Neuronal stem cell (in vitro differentiated cells): ENCODE results near the gene PTPRQ.

Experiments used
- DNase-seq: peaks from one replicate; pipeline ENCODE4 v3.0.0-alpha.2; 2013; ENCODE audit warnings: low spot score
- H2AFZ ChIP-seq: one replicate; pipeline ENCODE4 v1.6.1; 2013; ENCODE audit warnings: mild to moderate bottlenecking, low read length, inconsistent platforms
- H2AK5ac ChIP-seq: 2 replicates; pipeline ENCODE4 v1.6.1; 2013; ENCODE audit warnings: low read depth, mild to moderate bottlenecking, inconsistent platforms, low read length, moderate library complexity, mixed read lengths
- H2BK120ac ChIP-seq: 2 replicates; pipeline ENCODE4 v1.6.1; 2013; ENCODE audit warnings: low read depth, mild to moderate bottlenecking, inconsistent platforms, low read length, moderate library complexity, mixed read lengths
- H2BK12ac ChIP-seq: one replicate; pipeline ENCODE4 v1.6.1; 2013; ENCODE audit warnings: low read length, inconsistent platforms
- H2BK15ac ChIP-seq: 2 replicates; pipeline ENCODE4 v1.6.1; 2013; ENCODE audit warnings: mild to moderate bottlenecking, low read length, inconsistent platforms, mixed read lengths
- H2BK5ac ChIP-seq: one replicate; pipeline ENCODE4 v1.6.1; 2013; ENCODE audit warnings: inconsistent platforms, mild to moderate bottlenecking, low read length, moderate library complexity
- H3K14ac ChIP-seq: one replicate; pipeline ENCODE4 v1.6.1; 2013; ENCODE audit warnings: low read length, inconsistent platforms
- H3K18ac ChIP-seq: 2 replicates; pipeline ENCODE4 v1.6.1; 2013; ENCODE audit warnings: low read length, inconsistent platforms
- H3K23ac ChIP-seq: 2 replicates; pipeline ENCODE4 v1.6.1; 2013; ENCODE audit warnings: low read depth, mild to moderate bottlenecking, mixed read lengths, low read length, inconsistent platforms; ENCODE audit not compliant: poor library complexity
- H3K27ac ChIP-seq: replicated peaks from 3 replicates; pipeline ENCODE4 v1.5.1; 2013; ENCODE audit warnings: low read length, inconsistent platforms
- H3K27me3 ChIP-seq, 3 experiments: 2 replicates each; pipeline ENCODE4 v1.6.1; 2013; ENCODE audit warnings: low read length in 3 of 3, mild to moderate bottlenecking in 2 of 3, inconsistent platforms in 1 of 3, low read depth in 1 of 3, mixed read lengths in 1 of 3, moderate library complexity in 1 of 3; ENCODE audit not compliant: control insufficient read depth in 3 of 3, insufficient read depth in 3 of 3
- H3K36me3 ChIP-seq, 2 donors: replicated peaks in 1 of 2; 2 replicates each; pipeline ENCODE4 v1.6.1; 2013; ENCODE audit warnings: low read length in 2 of 2; ENCODE audit not compliant: control insufficient read depth in 2 of 2, insufficient read depth in 2 of 2
- H3K4ac ChIP-seq: 2 replicates; pipeline ENCODE4 v1.6.1; 2013; ENCODE audit warnings: inconsistent platforms, mild to moderate bottlenecking, low read length, moderate library complexity
- H3K4me1 ChIP-seq, 2 donors: 1 replicate in 1 of 2; 2 replicates in 1 of 2; pipeline ENCODE4 v1.6.1; 2013; ENCODE audit warnings: low read length in 2 of 2, low read depth in 1 of 2; ENCODE audit not compliant: control insufficient read depth in 2 of 2, insufficient read depth in 1 of 2
- H3K4me2 ChIP-seq: one replicate; pipeline ENCODE4 v1.6.1; 2013; ENCODE audit warnings: mild to moderate bottlenecking, low read length, inconsistent platforms; ENCODE audit not compliant: insufficient read depth, poor library complexity, severe bottlenecking
- H3K4me3 ChIP-seq, 2 donors: 2 replicates each; pipeline ENCODE4 v1.5.1; 2013; ENCODE audit warnings: low read length in 2 of 2, mild to moderate bottlenecking in 2 of 2, inconsistent platforms in 1 of 2, moderate library complexity in 1 of 2
- H3K79me1 ChIP-seq: one replicate; pipeline ENCODE4 v1.6.1; 2013; ENCODE audit warnings: low read depth, mild to moderate bottlenecking, inconsistent platforms, low read length, moderate library complexity
- H3K9ac ChIP-seq: one replicate; pipeline ENCODE4 v1.6.1; 2013; ENCODE audit warnings: mild to moderate bottlenecking, low read depth, low read length, inconsistent platforms; ENCODE audit not compliant: poor library complexity
- H3K9me3 ChIP-seq, 2 donors: replicated peaks in 1 of 2; 2 replicates each; pipeline versions ENCODE3 to v1.6.1; 2013; ENCODE audit warnings: low read length in 2 of 2, mild to moderate bottlenecking in 2 of 2, inconsistent platforms in 1 of 2, low read depth in 1 of 2, mixed read lengths in 1 of 2, moderate library complexity in 1 of 2; ENCODE audit not compliant: control insufficient read depth in 2 of 2, insufficient read depth in 1 of 2
- H4K8ac ChIP-seq: one replicate; pipeline ENCODE4 v1.6.1; 2013; ENCODE audit warnings: low read depth, mild to moderate bottlenecking, inconsistent platforms, low read length, moderate library complexity
- H4K91ac ChIP-seq: one replicate; pipeline ENCODE4 v1.6.1; 2013; ENCODE audit warnings: low read length, low read depth, mild to moderate bottlenecking, inconsistent platforms; ENCODE audit not compliant: poor library complexity
- WGBS, 2 donors: extraction: QIAGEN DNeasy Blood & Tissue Kit; methylation state at CpG; one replicate each; pipeline ENCODE4 v1.1.7; 2013; ENCODE audit warnings: missing lambda C conversion rate in 2 of 2, mixed read lengths in 1 of 2; ENCODE audit not compliant: insufficient read length in 2 of 2, insufficient replicate concordance in 1 of 2; ENCODE audit errors: extremely low coverage in 2 of 2; 5-methylcytosine and 5-hydroxymethylcytosine counted together

The PTPRQ gene

GRCh38 chr12:80509781-80510556, 65.9 kb downstream of the PTPRQ start:
- Histone ChIP-seq H4K8ac (no peak overlapping the region), H3K4me1 (peaks cover 0 to 1% of the 10 kb centered on the region in 2 donors), H4K91ac (no peak overlapping the region), H2BK120ac (no peak overlapping the region), H2BK15ac (no peak overlapping the region), H2BK5ac (no peak overlapping the region), H3K27ac (no peak overlapping the region), H3K23ac (no peak overlapping the region), H2BK12ac (no peak overlapping the region), H3K9ac (no peak overlapping the region), H3K4me3 (no peak overlapping the region), H3K79me1 (no peaks in the 10 kb centered on the region), H3K27me3 (no peaks in the 10 kb centered on the region), H3K18ac (no peak overlapping the region), H3K4ac (no peak overlapping the region), H2AFZ (no peak overlapping the region), H3K4me2 (no peak overlapping the region), H3K36me3 (no peaks in the 10 kb centered on the region), H3K9me3 (no peaks in the 10 kb centered on the region), H3K14ac (no peak overlapping the region), H2AK5ac (no peak overlapping the region)
- no CpG with 5 or more reads among the region's 1 CpG for WGBS, 2 donors
- no peak for DNase-seq

- no peak overlapping the region for H3K4ac ChIP-seq
- H3K27ac ChIP-seq: no peak overlapping the region
- no peak overlapping the region for H3K14ac ChIP-seq
- H3K4me1 ChIP-seq: peaks cover 0 to 1% of the 10 kb centered on the region in 2 donors
- no peak overlapping the region for H3K9ac ChIP-seq
- no peak for DNase-seq
- H3K79me1 ChIP-seq: no peaks in the 10 kb centered on the region
- no peak overlapping the region for H4K91ac ChIP-seq
- no peak overlapping the region for H2AFZ ChIP-seq
- H3K4me3 ChIP-seq: no peak overlapping the region
- no peaks in the 10 kb centered on the region for H3K36me3 ChIP-seq
- no peak overlapping the region for H3K4me2 ChIP-seq
- H3K23ac ChIP-seq: no peak overlapping the region
- H2BK5ac ChIP-seq: no peak overlapping the region
- no peak overlapping the region for H3K18ac ChIP-seq
- WGBS, 2 donors: no CpG with 5 or more reads among the region's 11 CpGs
- H3K9me3 ChIP-seq: no peaks in the 10 kb centered on the region
- H2AK5ac ChIP-seq: no peak overlapping the region
- no peak overlapping the region for H2BK120ac ChIP-seq
- no peaks in the 10 kb centered on the region for H3K27me3 ChIP-seq
- no peak overlapping the region for H2BK12ac ChIP-seq
- H2BK15ac ChIP-seq: no peak overlapping the region
- no peak overlapping the region for H4K8ac ChIP-seq
Measured at GRCh38 chr12:80512781-80513180, 68.7 kb downstream of the PTPRQ start.

GRCh38 chr12:80513211-80513610, 69.2 kb downstream of the PTPRQ start:
- no CpG with 5 or more reads among the region's 18 CpGs for WGBS, 2 donors
- H3K4me3 ChIP-seq: no peak overlapping the region
- no peak overlapping the region for H3K4ac ChIP-seq
- peak overlapping the region; percentile 74 for H2AK5ac ChIP-seq
- no peak overlapping the region for H3K14ac ChIP-seq
- H3K4me1 ChIP-seq: peaks cover 0 to 1% of the 10 kb centered on the region in 2 donors
- peak overlapping the region; percentile 93 for H3K23ac ChIP-seq
- H2AFZ ChIP-seq: no peak overlapping the region
- peak overlapping the region; percentile 57 for H3K18ac ChIP-seq
- no peak overlapping the region for H3K4me2 ChIP-seq
- H3K9ac ChIP-seq: no peak overlapping the region
- H3K79me1 ChIP-seq: no peaks in the 10 kb centered on the region
- H2BK15ac ChIP-seq: no peak overlapping the region
- no peak for DNase-seq
- no peak overlapping the region for H2BK12ac ChIP-seq
- no peak overlapping the region for H3K27ac ChIP-seq
- no peaks in the 10 kb centered on the region for H3K36me3 ChIP-seq
- no peak overlapping the region for H4K91ac ChIP-seq
- H3K9me3 ChIP-seq: no peaks in the 10 kb centered on the region
- no peak overlapping the region for H2BK120ac ChIP-seq
- H4K8ac ChIP-seq: no peak overlapping the region
- H2BK5ac ChIP-seq: no peak overlapping the region
- no peaks in the 10 kb centered on the region for H3K27me3 ChIP-seq

- no peak overlapping the region for H3K4me2 ChIP-seq
- no peak overlapping the region for H2BK120ac ChIP-seq
- no peak overlapping the region for H3K14ac ChIP-seq
- H3K4me3 ChIP-seq: no peak overlapping the region
- no peaks in the 10 kb centered on the region for H3K27me3 ChIP-seq
- no peak overlapping the region for H4K91ac ChIP-seq
- H3K4ac ChIP-seq: no peak overlapping the region
- no peak overlapping the region for H3K9ac ChIP-seq
- no peaks in the 10 kb centered on the region for H3K4me1 ChIP-seq
- no peak overlapping the region for H4K8ac ChIP-seq
- no peak overlapping the region for H2AK5ac ChIP-seq
- no peak for DNase-seq
- H3K9me3 ChIP-seq: no peaks in the 10 kb centered on the region
- no peaks in the 10 kb centered on the region for H3K36me3 ChIP-seq
- H3K23ac ChIP-seq: no peak overlapping the region
- no peak overlapping the region for H2BK15ac ChIP-seq
- no peak overlapping the region for H3K27ac ChIP-seq
- no peak overlapping the region for H2BK5ac ChIP-seq
- H2BK12ac ChIP-seq: no peak overlapping the region
- H3K79me1 ChIP-seq: no peaks in the 10 kb centered on the region
- H2AFZ ChIP-seq: no peak overlapping the region
- WGBS, 2 donors: no CpG with 5 or more reads among the region's 2 CpGs
- H3K18ac ChIP-seq: no peak overlapping the region
Measured at GRCh38 chr12:80517655-80518054, 73.6 kb downstream of the PTPRQ start.
